Muscle layer of duodenum (tissue), 2 donors: Measurements from ENCODE around the gene TNFAIP6.
A peak's percentile ranks its signal among the peaks of the same experiment; 100 is the strongest.
"Not testable (repeated sequence)": the region's sequence is repeated elsewhere in the genome, so short reads cannot be mapped to it uniquely, and the experiment has no call there.

Experiments
- H3K27ac ChIP-seq: one replicate; pipeline ENCODE4 v1.7.0; 2013; ENCODE audit warnings: mild to moderate bottlenecking, low read length
- H3K27me3 ChIP-seq: one replicate; pipeline ENCODE4 v1.7.0; 2013; ENCODE audit warnings: low read depth, mild to moderate bottlenecking, control low read depth, low read length
- H3K36me3 ChIP-seq, 2 donors: one replicate each; pipeline ENCODE4 v1.7.0; 2013; ENCODE audit warnings: low read length in 2 of 2, control low read depth in 1 of 2, mild to moderate bottlenecking in 1 of 2; ENCODE audit not compliant: insufficient read depth in 2 of 2, control insufficient read depth in 1 of 2
- H3K4me1 ChIP-seq, 2 donors: one replicate each; pipeline ENCODE4 v1.7.0; 2013; ENCODE audit warnings: low read length in 2 of 2, mild to moderate bottlenecking in 2 of 2, control low read depth in 1 of 2, moderate library complexity in 1 of 2; ENCODE audit not compliant: insufficient read depth in 2 of 2, control insufficient read depth in 1 of 2
- H3K4me3 ChIP-seq, 2 donors: one replicate each; pipeline ENCODE4 v1.7.0; 2013; ENCODE audit warnings: low read length in 2 of 2, low read depth in 1 of 2, mild to moderate bottlenecking in 1 of 2
- H3K9me3 ChIP-seq, 2 donors: one replicate each; pipeline ENCODE4 v1.7.0; 2013; ENCODE audit warnings: low read length in 2 of 2, control low read depth in 1 of 2, mild to moderate bottlenecking in 1 of 2; ENCODE audit not compliant: control insufficient read depth in 1 of 2
- donor health status: healthy.

The TNFAIP6 gene

GRCh38 chr2:151399981-151400380 is 42.6 kb downstream of the TNFAIP6 start:
- no peak overlapping the region for H3K27ac ChIP-seq
- H3K36me3 ChIP-seq = no peaks in the 10 kb centered on the region
- H3K4me1 ChIP-seq = no peaks in the 10 kb centered on the region
- no peak overlapping the region for H3K4me3 ChIP-seq
- H3K9me3 ChIP-seq = no peaks in the 10 kb centered on the region
- no peaks in the 10 kb centered on the region for H3K27me3 ChIP-seq

GRCh38 chr2:151401149-151401548 is 43.8 kb downstream of the TNFAIP6 start:
- Histone ChIP-seq H3K4me1 (no peaks in the 10 kb centered on the region), H3K9me3 (no peaks in the 10 kb centered on the region), H3K4me3 (no peak overlapping the region), H3K27me3 (no peaks in the 10 kb centered on the region), H3K27ac (no peak overlapping the region), H3K36me3 (no peaks in the 10 kb centered on the region)

DNA sequence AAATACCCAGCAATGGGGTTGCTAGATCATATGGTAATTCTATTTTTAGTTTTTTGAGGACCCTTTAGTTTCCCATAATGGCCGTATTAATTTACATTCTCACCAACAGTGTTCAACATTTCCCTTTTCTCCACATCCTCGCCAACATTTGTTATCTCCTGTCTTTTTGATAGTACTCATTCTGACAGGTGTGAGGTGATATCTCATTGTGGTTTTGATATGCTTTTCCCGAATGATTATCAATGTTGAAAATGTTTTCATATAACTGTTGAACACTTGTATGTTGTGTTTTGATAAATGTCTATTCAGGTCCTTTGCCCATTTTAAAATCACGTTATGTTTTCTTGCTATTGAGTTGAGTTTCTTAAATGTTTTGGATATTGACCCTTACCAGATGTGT is 46.5 kb downstream of the TNFAIP6 start:
- Histone ChIP-seq H3K36me3 (no peaks in the 10 kb centered on the region), H3K9me3 (no peaks in the 10 kb centered on the region), H3K4me1 (no peaks in the 10 kb centered on the region), H3K27ac (no peak overlapping the region), H3K27me3 (no peaks in the 10 kb centered on the region), H3K4me3 (no peak overlapping the region)

- Histone ChIP-seq H3K4me1 (no peaks in the 10 kb centered on the region), H3K27ac (no peak overlapping the region), H3K4me3 (no peak overlapping the region), H3K36me3 (peaks cover 0 to 3% of the 10 kb centered on the region in 2 donors), H3K27me3 (no peaks in the 10 kb centered on the region), H3K9me3 (no peaks in the 10 kb centered on the region)
Measured at GRCh38 chr2:151405376-151405775, 48.0 kb downstream of the TNFAIP6 start.

DNA sequence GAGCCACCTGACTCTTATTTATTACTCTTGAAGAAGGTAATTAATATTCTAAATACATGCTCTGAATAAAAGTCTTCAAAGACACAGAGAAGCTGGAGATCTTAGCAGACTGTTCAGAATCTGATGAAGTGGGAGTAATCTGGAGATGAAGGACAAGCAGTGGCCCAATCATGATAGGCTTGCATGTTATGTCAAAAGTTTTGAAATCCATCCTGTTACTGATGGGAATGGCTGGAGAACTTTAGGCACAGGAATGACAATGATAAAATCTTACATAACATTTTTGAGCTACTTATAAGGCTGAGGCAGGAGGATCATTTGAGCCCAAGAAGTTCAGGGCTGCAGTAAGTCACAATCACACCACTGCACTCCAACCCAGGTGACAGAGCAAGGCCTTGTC is 49.9 kb downstream of the TNFAIP6 start:
- no peaks in the 10 kb centered on the region for H3K27me3 ChIP-seq
- H3K36me3 ChIP-seq = peaks cover 3% of the 10 kb centered on the region in 2 donors

GRCh38 chr2:151408788-151409600 is 51.6 kb downstream of the TNFAIP6 start:
- H3K36me3 ChIP-seq = peaks cover 3 to 8% of the 10 kb centered on the region in 2 donors
- no peaks in the 10 kb centered on the region for H3K9me3 ChIP-seq
- H3K27ac ChIP-seq = no peak overlapping the region
- peak overlapping the region; percentile 90 to 99 for H3K4me3 ChIP-seq
- peaks cover 0 to 20% of the 10 kb centered on the region in 2 donors for H3K4me1 ChIP-seq
- H3K27me3 ChIP-seq = no peaks in the 10 kb centered on the region

More for the DNA sequence above, 49.9 kb downstream of the TNFAIP6 start:
- H3K27ac ChIP-seq = no peak overlapping the region
- no peak overlapping the region for H3K4me3 ChIP-seq
- H3K9me3 ChIP-seq = no peaks in the 10 kb centered on the region
- peaks cover 0 to 15% of the 10 kb centered on the region in 2 donors for H3K4me1 ChIP-seq

- Histone ChIP-seq H3K27me3 (no peaks in the 10 kb centered on the region), H3K27ac (peak within 1 kb of the TSS; percentile 87), H3K9me3 (no peaks in the 10 kb centered on the region), H3K4me1 (peaks cover 0 to 20% of the 10 kb centered on the region in 2 donors), H3K4me3 (peak within 1 kb of the TSS; percentile 90 to 99), H3K36me3 (peaks cover 3 to 12% of the 10 kb centered on the region in 2 donors)
Measured at GRCh38 chr2:151409601-151410484, 52.5 kb downstream of the TNFAIP6 start, which contains the start of gene RIF1. RIF1 (plus strand) TSS chr2:151409902; CDS start chr2:151410424, 522 bp downstream.

DNA sequence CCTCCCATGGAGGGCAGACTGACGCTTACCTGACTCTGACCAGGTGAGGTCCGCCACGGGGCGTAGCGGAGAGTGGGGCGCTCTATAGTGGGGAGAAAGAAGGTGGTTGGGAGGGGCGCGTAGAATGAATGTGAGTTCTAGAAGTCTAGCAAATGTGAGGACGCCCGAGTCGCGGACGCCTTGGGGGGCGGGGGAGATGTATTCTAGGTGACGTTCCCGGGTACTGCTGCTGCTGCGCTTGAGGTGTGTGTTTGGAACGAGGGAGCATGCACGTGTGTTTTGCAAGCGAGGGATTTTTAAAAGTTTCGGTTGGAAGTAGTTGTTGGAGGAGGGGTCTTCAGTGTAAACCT is 53.1 kb downstream of the TNFAIP6 start:
- Histone ChIP-seq H3K4me1 (peaks cover 0 to 20% of the 10 kb centered on the region in 2 donors), H3K36me3 (peaks cover 3 to 12% of the 10 kb centered on the region in 2 donors), H3K9me3 (no peaks in the 10 kb centered on the region), H3K27me3 (no peaks in the 10 kb centered on the region), H3K4me3 (peak overlapping the region; percentile 90 to 99), H3K27ac (peak overlapping the region; percentile 87)

DNA sequence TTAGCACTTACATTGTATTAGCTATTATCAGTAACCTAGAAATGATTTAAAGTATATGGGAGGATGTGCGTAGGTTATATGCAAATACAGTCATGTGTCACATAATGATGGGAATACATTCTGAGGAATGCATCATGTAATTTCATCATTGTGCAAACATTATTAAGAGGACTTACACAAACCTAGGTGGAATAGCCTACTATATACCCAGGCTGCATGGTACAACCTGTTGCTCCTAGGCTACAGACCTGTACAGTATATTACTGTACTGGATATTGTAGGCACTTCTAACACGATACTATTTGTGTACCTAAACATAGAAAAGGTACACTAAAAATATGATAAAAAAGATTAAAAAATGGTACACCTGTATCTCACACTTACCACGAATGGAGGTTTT is 60.3 kb downstream of the TNFAIP6 start:
- no peak overlapping the region for H3K27ac ChIP-seq
- peaks cover 36 to 48% of the 10 kb centered on the region in 2 donors for H3K36me3 ChIP-seq
- no peaks in the 10 kb centered on the region for H3K27me3 ChIP-seq
- H3K4me3 ChIP-seq = no peak overlapping the region
- no peaks in the 10 kb centered on the region for H3K9me3 ChIP-seq
- peaks cover 0 to 1% of the 10 kb centered on the region in 2 donors for H3K4me1 ChIP-seq

GRCh38 chr2:151421681-151422080 is 64.3 kb downstream of the TNFAIP6 start:
- H3K4me3 ChIP-seq, H3K27me3 ChIP-seq, H3K27ac ChIP-seq, H3K9me3 ChIP-seq, H3K4me1 ChIP-seq: not testable (repeated sequence)
- peaks cover 39 to 48% of the 10 kb centered on the region in 2 donors for H3K36me3 ChIP-seq

DNA sequence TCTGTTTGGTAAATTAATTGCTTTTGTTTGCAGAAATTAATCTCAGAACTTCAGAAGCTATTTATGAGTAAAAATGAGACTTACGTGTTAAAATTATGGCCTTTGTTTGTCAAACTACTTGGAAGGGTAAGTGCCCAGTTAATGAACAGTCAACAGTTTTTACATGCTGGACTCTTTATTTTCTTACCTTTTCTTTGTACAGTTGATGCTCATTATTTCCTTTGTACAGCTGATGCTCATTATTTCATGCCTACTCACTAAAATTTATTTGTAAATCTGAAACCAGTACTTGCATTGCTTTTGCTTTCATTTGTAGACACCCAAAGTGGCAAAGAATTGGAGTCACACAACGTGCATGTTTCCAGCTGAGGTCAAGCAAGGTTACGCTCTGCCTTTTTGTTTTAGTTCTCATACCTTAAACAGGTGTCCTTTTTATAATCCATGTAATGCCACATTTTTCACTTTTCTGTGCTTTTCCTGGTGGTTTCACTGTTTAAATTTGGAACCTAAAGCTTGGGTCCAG is 65.6 kb downstream of the TNFAIP6 start:
- Histone ChIP-seq H3K4me1 (no peaks in the 10 kb centered on the region), H3K9me3 (no peaks in the 10 kb centered on the region), H3K4me3 (no peak overlapping the region), H3K27ac (no peak overlapping the region), H3K36me3 (peaks cover 26 to 45% of the 10 kb centered on the region in 2 donors), H3K27me3 (no peaks in the 10 kb centered on the region)
